DOHH2 (cell line): ENCODE data around the gene PUS10.

Source experiments
- H3F3A ChIP-seq: fragments of 200-600 bp; sonication (generic), shearing (Covaris generic); 2 replicates; pipeline ENCODE4 v1.6.0; 2016; ENCODE audit warnings: antibody characterized with exemption, mild to moderate bottlenecking; ENCODE audit not compliant: control insufficient read depth, insufficient read depth
- H3K27ac ChIP-seq: fragments of 200-600 bp; sonication (generic); 2 replicates; pipeline ENCODE4 v1.5.1; 2014; ENCODE audit warnings: low read depth, mild to moderate bottlenecking, low read length, moderate library complexity
- H3K27me3 ChIP-seq: fragments of 200-600 bp; sonication (generic); 2 replicates; pipeline ENCODE4 v1.6.1; 2014; ENCODE audit warnings: mild to moderate bottlenecking, low read length, mixed read lengths; ENCODE audit not compliant: control insufficient read depth
- H3K36me3 ChIP-seq: fragments of 200-600 bp; sonication (generic); 2 replicates; pipeline ENCODE4 v1.6.1; 2014; ENCODE audit warnings: mild to moderate bottlenecking, low read length, moderate library complexity, mixed read lengths; ENCODE audit not compliant: control insufficient read depth
- H3K4me1 ChIP-seq: fragments of 200-600 bp; sonication (generic); 2 replicates; pipeline ENCODE4 v1.6.1; 2014; ENCODE audit warnings: mild to moderate bottlenecking, low read length, mixed read lengths; ENCODE audit not compliant: control insufficient read depth
- H3K4me2 ChIP-seq: fragments of 200-600 bp; sonication (generic); 2 replicates; pipeline ENCODE4 v1.6.0; 2014; ENCODE audit warnings: mild to moderate bottlenecking, low read length, moderate library complexity
- H3K4me3 ChIP-seq: fragments of 200-600 bp; sonication (generic); 2 replicates; pipeline ENCODE4 v1.5.1; 2014; ENCODE audit warnings: mild to moderate bottlenecking, low read length, mixed read lengths
- H3K79me2 ChIP-seq: fragments of 200-600 bp; sonication (generic); 2 replicates; pipeline ENCODE4 v1.6.1; 2014; ENCODE audit warnings: mild to moderate bottlenecking, low read length, mixed read lengths; ENCODE audit not compliant: control insufficient read depth
- H3K9me2 ChIP-seq: fragments of 200-600 bp; sonication (generic); replicated peaks from 2 replicates; pipeline ENCODE4 v1.6.1; 2014; ENCODE audit warnings: mild to moderate bottlenecking, low read length, mixed read lengths; ENCODE audit not compliant: control insufficient read depth
- H3K9me3 ChIP-seq: fragments of 200-600 bp; sonication (generic); 2 replicates; pipeline ENCODE4 v1.6.1; 2014; ENCODE audit warnings: antibody characterized with exemption, low read length, mixed read lengths; ENCODE audit not compliant: control insufficient read depth, insufficient read depth
- H4K20me1 ChIP-seq: fragments of 200-600 bp; sonication (generic); 2 replicates; pipeline ENCODE4 v1.6.0; 2014; ENCODE audit warnings: low read depth, mild to moderate bottlenecking, antibody characterized with exemption, low read length, moderate library complexity; ENCODE audit not compliant: control insufficient read depth, insufficient read depth
- CTCF ChIP-seq: fragments of 200-600 bp; sonication (generic); IDR thresholded peaks from one replicate; pipeline ENCODE4 v1.5.1; 2014; ENCODE audit warnings: antibody characterized with exemption, mild to moderate bottlenecking, low read depth, low read length; ENCODE audit not compliant: poor library complexity, severe bottlenecking
- EZH2phosphoT487 ChIP-seq: fragments of 200-600 bp; sonication (generic); IDR thresholded peaks from 2 replicates; pipeline ENCODE4 v1.6.1; 2017; ENCODE audit warnings: borderline replicate concordance, mild to moderate bottlenecking, antibody characterized with exemption, low read length, moderate library complexity, mixed read lengths

PUS10 gene

GRCh38 chr2:61006486-61007105 lies 11.5 kb downstream of the PUS10 start:
- Histone ChIP-seq H3K79me2 (no peaks in the 10 kb centered on the region), H3K9me3 (no peaks in the 10 kb centered on the region), H3K27ac (no peak overlapping the region), H3K9me2 (no peaks in the 10 kb centered on the region), H3F3A (no peaks in the 10 kb centered on the region), H3K27me3 (no peaks in the 10 kb centered on the region), H3K4me1 (no peaks in the 10 kb centered on the region), H3K4me2 (no peak overlapping the region), H3K4me3 (no peak overlapping the region), H3K36me3 (no peaks in the 10 kb centered on the region), H4K20me1 (no peaks in the 10 kb centered on the region)
- TF ChIP-seq EZH2phosphoT487 (no peak), CTCF (no peak)

GRCh38 chr2:61005736-61006135 lies 12.3 kb downstream of the PUS10 start:
- Histone ChIP-seq H3F3A (no peaks in the 10 kb centered on the region), H3K4me1 (no peaks in the 10 kb centered on the region), H3K4me3 (no peak overlapping the region), H3K79me2 (no peaks in the 10 kb centered on the region), H3K4me2 (no peak overlapping the region), H3K9me3 (no peaks in the 10 kb centered on the region), H3K9me2 (no peaks in the 10 kb centered on the region), H3K27ac (no peak overlapping the region), H3K36me3 (no peaks in the 10 kb centered on the region), H3K27me3 (no peaks in the 10 kb centered on the region), H4K20me1 (no peaks in the 10 kb centered on the region)
- TF ChIP-seq CTCF = no peak
- TF ChIP-seq EZH2phosphoT487 = no peak

- Histone ChIP-seq H3K27me3 (no peaks in the 10 kb centered on the region), H3K79me2 (0 out of 2 replicates have a peak, but pooled peaks cover 4% of the 10 kb centered on the region), H3F3A (peaks cover 34% of the 10 kb centered on the region), H3K27ac (peak overlapping the region; percentile 98), H4K20me1 (no peaks in the 10 kb centered on the region), H3K9me3 (no peaks in the 10 kb centered on the region), H3K9me2 (no peaks in the 10 kb centered on the region), H3K4me2 (peak overlapping the region; percentile 59), H3K4me3 (peak overlapping the region; percentile 64), H3K36me3 (peaks cover 8% of the 10 kb centered on the region; the same call in 1 of the 2 replicates), H3K4me1 (peaks cover 63% of the 10 kb centered on the region)
- TF ChIP-seq EZH2phosphoT487 (no peak), CTCF (peak; percentile 71)
These were observed 19.2 kb downstream of the PUS10 start for GRCh38 chr2:60998628-60999545.
